OCI-LY1 (cell line): ENCODE measurements around the gene CCDC160.

Experiments used
- H2AFZ ChIP-seq: fragments of 200-600 bp; sonication (generic), shearing (Covaris generic); 2 replicates; pipeline ENCODE4 v1.6.0; 2014; ENCODE audit warnings: antibody characterized with exemption, mild to moderate bottlenecking, low read length
- H3F3A ChIP-seq: fragments of 200-600 bp; sonication (generic), shearing (Covaris generic); 2 replicates; pipeline ENCODE4 v1.6.0; 2014; ENCODE audit warnings: mild to moderate bottlenecking, antibody characterized with exemption, low read length, moderate library complexity; ENCODE audit not compliant: insufficient read depth
- H3K27ac ChIP-seq: fragments of 200-600 bp; sonication (generic); 2 replicates; pipeline ENCODE4 v1.5.1; 2014; ENCODE audit warnings: low read length, mixed run types, mild to moderate bottlenecking, low read depth; ENCODE audit not compliant: poor library complexity, severe bottlenecking
- H3K27me3 ChIP-seq: fragments of 200-600 bp; sonication (generic); 2 replicates; pipeline ENCODE4 v1.6.0; 2014; ENCODE audit warnings: antibody characterized with exemption, mild to moderate bottlenecking, low read length, moderate library complexity; ENCODE audit not compliant: insufficient read depth
- H3K36me3 ChIP-seq: fragments of 200-600 bp; sonication (generic); 2 replicates; pipeline ENCODE4 v1.6.1; 2014; ENCODE audit warnings: mild to moderate bottlenecking, antibody characterized with exemption, low read length, moderate library complexity, mixed read lengths; ENCODE audit not compliant: insufficient read depth
- H3K4me1 ChIP-seq: fragments of 200-600 bp; sonication (generic); 2 replicates; pipeline ENCODE4 v1.5.1; 2014; ENCODE audit warnings: mild to moderate bottlenecking, low read length, moderate library complexity; ENCODE audit not compliant: insufficient read depth, severe bottlenecking
- H3K4me2 ChIP-seq: fragments of 200-600 bp; sonication (generic), shearing (Covaris generic); 2 replicates; pipeline ENCODE4 v1.6.1; 2014; ENCODE audit warnings: low read length
- H3K4me3 ChIP-seq: fragments of 200-600 bp; sonication (generic); 2 replicates; pipeline ENCODE4 v1.5.1; 2014; ENCODE audit warnings: low read length, low read depth, mild to moderate bottlenecking, mixed read lengths; ENCODE audit not compliant: poor library complexity, severe bottlenecking
- H3K79me2 ChIP-seq: fragments of 200-600 bp; shearing (Covaris generic); 2 replicates; pipeline ENCODE4 v1.6.1; 2016; ENCODE audit warnings: mixed run types, low read length, mixed read lengths; ENCODE audit not compliant: insufficient read depth
- H3K9ac ChIP-seq: fragments of 200-600 bp; sonication (generic), shearing (Covaris generic); 2 replicates; pipeline ENCODE4 v1.6.1; 2014; ENCODE audit warnings: mild to moderate bottlenecking, low read length, mixed read lengths
- H3K9me2 ChIP-seq: fragments of 200-600 bp; sonication (generic), shearing (Covaris generic); 2 replicates; pipeline ENCODE4 v1.6.1; 2014; ENCODE audit warnings: low read depth, mild to moderate bottlenecking, low read length, mixed read lengths
- H3K9me3 ChIP-seq: fragments of 200-600 bp; shearing (Covaris generic); 2 replicates; pipeline ENCODE4 v1.6.1; 2014; ENCODE audit warnings: low read length, mixed read lengths
- H4K20me1 ChIP-seq: fragments of 200-600 bp; sonication (generic), shearing (Covaris generic); 2 replicates; pipeline ENCODE4 v1.6.0; 2016; ENCODE audit warnings: mild to moderate bottlenecking, low read length; ENCODE audit not compliant: insufficient read depth
- EZH2 ChIP-seq: fragments of 200-600 bp; sonication (generic), shearing (Covaris generic); IDR thresholded peaks from 2 replicates; pipeline ENCODE4 v1.8.0; 2017; ENCODE audit warnings: borderline replicate concordance, mixed run types, mild to moderate bottlenecking, antibody characterized with exemption, low read length, moderate library complexity, mixed read lengths
- TF ChIP-seq, protein P1 (sequence below): fragments of 200-600 bp; sonication (generic), shearing (Covaris generic); IDR thresholded peaks from 2 replicates; pipeline ENCODE4 v1.5.1; 2017; ENCODE audit warnings: mild to moderate bottlenecking, antibody characterized with exemption, low read length, moderate library complexity, mixed read lengths

The CCDC160 gene

DNA sequence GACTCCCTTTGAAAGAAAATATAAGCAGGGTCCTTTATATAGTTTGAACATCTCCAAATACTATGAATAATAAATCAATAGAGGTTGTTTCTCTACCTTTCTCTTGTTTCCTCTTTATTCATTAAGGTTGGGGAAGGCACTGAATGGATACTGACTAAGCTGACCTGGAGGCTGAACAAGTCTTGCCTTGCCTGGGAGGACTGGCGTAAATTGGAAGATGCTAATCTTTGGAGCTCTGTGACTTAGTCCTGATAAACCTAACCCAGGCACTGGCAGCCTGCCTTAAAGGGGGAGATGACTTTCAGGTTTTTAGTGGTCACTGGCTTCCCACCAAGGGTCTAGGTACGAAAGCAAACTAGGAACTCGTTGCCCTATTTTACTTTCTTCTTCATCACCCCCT, 10.5 kb downstream of the CCDC160 start:
- no peaks in the 10 kb centered on the region for H3K9me3 ChIP-seq
- H3K9me2 ChIP-seq, result no peaks in the 10 kb centered on the region
- H3K36me3 ChIP-seq, result no peaks in the 10 kb centered on the region
- H3F3A ChIP-seq, result no peaks in the 10 kb centered on the region
- no peaks in the 10 kb centered on the region for H3K4me1 ChIP-seq
- H3K4me2 ChIP-seq, result no peak overlapping the region
- no peak overlapping the region for H3K27ac ChIP-seq
- no peaks in the 10 kb centered on the region for H3K79me2 ChIP-seq
- H4K20me1 ChIP-seq, result no peaks in the 10 kb centered on the region
- H3K4me3 ChIP-seq, result no peak overlapping the region
- H3K9ac ChIP-seq, result no peak overlapping the region
- TF ChIP-seq, protein P1, sequence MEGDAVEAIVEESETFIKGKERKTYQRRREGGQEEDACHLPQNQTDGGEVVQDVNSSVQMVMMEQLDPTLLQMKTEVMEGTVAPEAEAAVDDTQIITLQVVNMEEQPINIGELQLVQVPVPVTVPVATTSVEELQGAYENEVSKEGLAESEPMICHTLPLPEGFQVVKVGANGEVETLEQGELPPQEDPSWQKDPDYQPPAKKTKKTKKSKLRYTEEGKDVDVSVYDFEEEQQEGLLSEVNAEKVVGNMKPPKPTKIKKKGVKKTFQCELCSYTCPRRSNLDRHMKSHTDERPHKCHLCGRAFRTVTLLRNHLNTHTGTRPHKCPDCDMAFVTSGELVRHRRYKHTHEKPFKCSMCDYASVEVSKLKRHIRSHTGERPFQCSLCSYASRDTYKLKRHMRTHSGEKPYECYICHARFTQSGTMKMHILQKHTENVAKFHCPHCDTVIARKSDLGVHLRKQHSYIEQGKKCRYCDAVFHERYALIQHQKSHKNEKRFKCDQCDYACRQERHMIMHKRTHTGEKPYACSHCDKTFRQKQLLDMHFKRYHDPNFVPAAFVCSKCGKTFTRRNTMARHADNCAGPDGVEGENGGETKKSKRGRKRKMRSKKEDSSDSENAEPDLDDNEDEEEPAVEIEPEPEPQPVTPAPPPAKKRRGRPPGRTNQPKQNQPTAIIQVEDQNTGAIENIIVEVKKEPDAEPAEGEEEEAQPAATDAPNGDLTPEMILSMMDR, result no peak
- no peak for TF ChIP-seq EZH2
- no peaks in the 10 kb centered on the region for H3K27me3 ChIP-seq
- no peak overlapping the region for H2AFZ ChIP-seq

DNA sequence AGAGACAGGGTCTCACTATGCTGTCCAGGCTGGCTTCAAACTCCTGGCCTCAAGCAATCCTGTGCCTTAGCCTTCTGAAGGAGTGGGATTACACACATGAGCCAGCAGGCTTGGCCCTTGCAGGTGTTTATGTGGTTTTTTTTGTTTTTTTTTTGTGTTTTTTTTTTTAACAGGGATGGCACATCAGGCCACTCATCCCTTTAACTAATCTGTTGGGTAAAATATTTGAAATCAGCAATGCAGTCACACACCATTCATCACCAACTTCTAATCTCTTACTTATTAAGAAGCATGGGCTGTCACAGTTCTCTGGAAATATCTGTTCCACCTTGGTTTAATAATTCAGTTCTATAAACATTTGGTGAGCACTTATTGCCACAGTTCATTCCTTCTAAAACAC, 12.3 kb downstream of the CCDC160 start:
- Histone ChIP-seq H3K4me1 (no peaks in the 10 kb centered on the region), H4K20me1 (no peaks in the 10 kb centered on the region), H3K79me2 (no peaks in the 10 kb centered on the region), H3K36me3 (no peaks in the 10 kb centered on the region), H3K9me3 (no peaks in the 10 kb centered on the region), H3K4me2 (no peak overlapping the region), H2AFZ (no peak overlapping the region), H3K4me3 (no peak overlapping the region), H3K27me3 (no peaks in the 10 kb centered on the region), H3F3A (no peaks in the 10 kb centered on the region), H3K9me2 (no peaks in the 10 kb centered on the region), H3K27ac (no peak overlapping the region), H3K9ac (no peak overlapping the region)
- TF ChIP-seq, protein P1, result no peak
- no peak for TF ChIP-seq EZH2

DNA sequence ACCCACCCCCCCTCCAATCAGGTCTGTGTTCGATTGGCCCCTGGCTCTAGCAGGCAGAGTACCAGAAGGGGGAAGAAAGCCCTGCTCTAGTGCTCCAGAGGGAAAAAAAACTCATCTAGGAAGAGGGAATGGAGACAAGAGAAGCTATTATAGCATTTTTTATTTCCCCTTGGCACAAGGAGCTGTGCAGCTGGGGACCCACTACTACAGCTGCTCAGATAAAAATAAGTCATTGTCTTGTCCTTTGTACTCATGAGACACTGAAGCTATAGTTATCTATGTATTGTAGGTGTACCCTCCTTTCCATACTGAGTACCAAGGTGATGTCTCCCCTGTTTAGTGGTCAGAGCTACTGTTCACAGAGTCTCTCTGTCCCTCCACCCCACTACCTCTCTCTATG, 14.3 kb downstream of the CCDC160 start:
- Histone ChIP-seq H3F3A (no peaks in the 10 kb centered on the region), H2AFZ (no peak overlapping the region), H3K9ac (no peak overlapping the region), H3K4me1 (no peaks in the 10 kb centered on the region), H3K4me3 (no peak overlapping the region), H3K9me3 (no peaks in the 10 kb centered on the region), H3K36me3 (no peaks in the 10 kb centered on the region), H3K4me2 (no peak overlapping the region), H3K27ac (no peak overlapping the region), H4K20me1 (no peaks in the 10 kb centered on the region), H3K27me3 (no peaks in the 10 kb centered on the region), H3K79me2 (no peaks in the 10 kb centered on the region), H3K9me2 (no peaks in the 10 kb centered on the region)
- no peak for TF ChIP-seq EZH2
- TF ChIP-seq, protein P1, result no peak
